Spleen (tissue), 7 donors: Measurements from ENCODE around the gene SCML2.

Experiments
- POLR2A ChIP-seq, 3 donors: fragments of 450-650 bp; IDR thresholded peaks; one replicate each; pipeline ENCODE4 v1.5.1; 2017; ENCODE audit warnings: antibody characterized with exemption in 3 of 3, mild to moderate bottlenecking in 1 of 3
- TF ChIP-seq, protein P1 (sequence below), 11 experiments: fragments of 200-600 bp in 7 of 11; fragments of 450-650 bp in 4 of 11; sonication (generic) in 4 of 11; IDR thresholded peaks in 8 of 11; conservative IDR thresholded peaks in 3 of 11; 1 replicate in 7 of 11; 2 replicates in 4 of 11; pipeline versions ENCODE4 v1.4.0 to v1.8.0; 2016 to 2021; ENCODE audit warnings: antibody characterized with exemption in 11 of 11, inconsistent platforms in 4 of 11, mild to moderate bottlenecking in 1 of 11
- donor health status: DM: no; HTN: no; CAD: no; lungs with moderate emphysema.
- donor health status: DM: no; HTN: no; CAD: no.
- donor health status: DM: no; HTN: no; CAD: no.

DNA sequence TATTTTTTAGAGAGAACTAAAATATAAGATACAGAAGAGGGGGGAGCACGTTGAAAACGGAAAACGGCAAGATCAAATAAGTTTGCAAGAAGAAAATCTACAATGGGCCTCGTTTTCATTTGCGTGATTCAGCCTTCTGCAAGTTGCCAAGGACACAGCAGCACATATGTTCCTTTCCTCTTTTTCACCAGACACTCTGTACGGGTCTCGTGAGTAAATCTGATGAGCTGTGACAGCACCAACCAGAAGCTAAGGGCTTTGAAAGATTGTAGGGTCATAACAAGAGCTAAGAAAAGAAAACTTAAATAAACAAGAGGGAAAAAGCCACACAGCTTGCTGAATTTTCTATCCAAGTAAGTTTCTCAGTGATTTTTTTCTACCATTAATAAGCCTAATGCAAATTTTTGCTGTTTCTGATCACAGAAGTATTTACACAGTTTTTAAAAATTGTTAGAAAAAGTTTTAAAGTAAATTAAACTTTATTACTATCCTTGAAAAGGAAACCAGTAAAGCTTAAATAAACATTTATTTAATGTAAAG is 63.4 kb downstream of the SCML2 start:
- TF ChIP-seq, protein P1, sequence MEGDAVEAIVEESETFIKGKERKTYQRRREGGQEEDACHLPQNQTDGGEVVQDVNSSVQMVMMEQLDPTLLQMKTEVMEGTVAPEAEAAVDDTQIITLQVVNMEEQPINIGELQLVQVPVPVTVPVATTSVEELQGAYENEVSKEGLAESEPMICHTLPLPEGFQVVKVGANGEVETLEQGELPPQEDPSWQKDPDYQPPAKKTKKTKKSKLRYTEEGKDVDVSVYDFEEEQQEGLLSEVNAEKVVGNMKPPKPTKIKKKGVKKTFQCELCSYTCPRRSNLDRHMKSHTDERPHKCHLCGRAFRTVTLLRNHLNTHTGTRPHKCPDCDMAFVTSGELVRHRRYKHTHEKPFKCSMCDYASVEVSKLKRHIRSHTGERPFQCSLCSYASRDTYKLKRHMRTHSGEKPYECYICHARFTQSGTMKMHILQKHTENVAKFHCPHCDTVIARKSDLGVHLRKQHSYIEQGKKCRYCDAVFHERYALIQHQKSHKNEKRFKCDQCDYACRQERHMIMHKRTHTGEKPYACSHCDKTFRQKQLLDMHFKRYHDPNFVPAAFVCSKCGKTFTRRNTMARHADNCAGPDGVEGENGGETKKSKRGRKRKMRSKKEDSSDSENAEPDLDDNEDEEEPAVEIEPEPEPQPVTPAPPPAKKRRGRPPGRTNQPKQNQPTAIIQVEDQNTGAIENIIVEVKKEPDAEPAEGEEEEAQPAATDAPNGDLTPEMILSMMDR (IDR thresholded peaks at IDR 0.05 in 8 of 11, conservative IDR thresholded peaks at IDR 0.05 in 3 of 11), result no peak
- TF ChIP-seq POLR2A (IDR thresholded peaks at IDR 0.05), result no peak
